CD4-positive, alpha-beta T cell treated with Interferon alpha-2 for 1 hour (primary cell): ENCODE measurements around the gene PCDHA8.
"Not testable (repeated sequence)": the region's sequence is repeated elsewhere in the genome, so short reads cannot be mapped to it uniquely, and the experiment has no call there.

Experiments
- DNase-seq, 2 donors: peaks; one replicate each; pipeline ENCODE4 v3.0.0-alpha.2; 2020 to 2022

PCDHA8 gene

DNA sequence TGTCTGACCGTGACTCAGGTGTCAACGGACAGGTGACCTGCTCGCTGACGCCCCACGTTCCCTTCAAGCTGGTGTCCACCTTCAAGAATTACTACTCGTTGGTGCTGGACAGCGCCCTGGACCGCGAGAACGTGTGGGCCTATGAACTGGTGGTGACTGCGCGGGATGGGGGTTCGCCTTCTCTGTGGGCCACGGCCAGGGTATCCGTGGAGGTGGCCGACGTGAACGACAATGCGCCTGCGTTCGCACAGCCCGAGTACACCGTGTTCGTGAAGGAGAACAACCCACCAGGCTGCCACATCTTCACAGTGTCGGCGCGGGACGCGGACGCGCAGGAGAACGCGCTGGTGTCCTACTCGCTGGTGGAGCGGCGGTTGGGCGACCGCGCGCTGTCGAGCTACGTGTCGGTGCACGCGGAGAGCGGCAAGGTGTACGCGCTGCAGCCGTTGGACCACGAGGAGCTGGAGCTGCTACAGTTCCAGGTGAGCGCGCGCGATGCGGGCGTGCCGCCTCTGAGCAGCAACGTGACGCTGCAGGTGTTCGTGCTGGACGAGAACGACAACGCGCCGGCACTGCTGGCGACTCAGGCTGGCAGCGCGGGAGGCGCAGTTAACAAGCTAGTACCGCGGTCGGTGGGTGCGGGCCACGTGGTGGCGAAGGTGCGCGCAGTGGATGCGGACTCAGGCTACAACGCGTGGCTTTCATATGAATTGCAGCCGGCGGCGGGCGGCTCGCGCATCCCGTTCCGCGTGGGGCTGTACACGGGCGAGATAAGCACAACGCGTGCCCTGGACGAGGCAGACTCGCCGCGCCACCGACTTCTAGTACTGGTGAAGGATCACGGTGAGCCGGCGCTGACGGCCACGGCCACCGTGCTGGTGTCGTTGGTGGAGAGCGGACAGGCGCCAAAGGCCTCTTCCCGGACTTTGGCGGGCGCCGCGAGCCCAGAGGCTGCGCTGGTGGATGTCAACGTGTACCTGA is 29.5 kb downstream of the PCDHA8 start:
- no peak for DNase-seq

DNA sequence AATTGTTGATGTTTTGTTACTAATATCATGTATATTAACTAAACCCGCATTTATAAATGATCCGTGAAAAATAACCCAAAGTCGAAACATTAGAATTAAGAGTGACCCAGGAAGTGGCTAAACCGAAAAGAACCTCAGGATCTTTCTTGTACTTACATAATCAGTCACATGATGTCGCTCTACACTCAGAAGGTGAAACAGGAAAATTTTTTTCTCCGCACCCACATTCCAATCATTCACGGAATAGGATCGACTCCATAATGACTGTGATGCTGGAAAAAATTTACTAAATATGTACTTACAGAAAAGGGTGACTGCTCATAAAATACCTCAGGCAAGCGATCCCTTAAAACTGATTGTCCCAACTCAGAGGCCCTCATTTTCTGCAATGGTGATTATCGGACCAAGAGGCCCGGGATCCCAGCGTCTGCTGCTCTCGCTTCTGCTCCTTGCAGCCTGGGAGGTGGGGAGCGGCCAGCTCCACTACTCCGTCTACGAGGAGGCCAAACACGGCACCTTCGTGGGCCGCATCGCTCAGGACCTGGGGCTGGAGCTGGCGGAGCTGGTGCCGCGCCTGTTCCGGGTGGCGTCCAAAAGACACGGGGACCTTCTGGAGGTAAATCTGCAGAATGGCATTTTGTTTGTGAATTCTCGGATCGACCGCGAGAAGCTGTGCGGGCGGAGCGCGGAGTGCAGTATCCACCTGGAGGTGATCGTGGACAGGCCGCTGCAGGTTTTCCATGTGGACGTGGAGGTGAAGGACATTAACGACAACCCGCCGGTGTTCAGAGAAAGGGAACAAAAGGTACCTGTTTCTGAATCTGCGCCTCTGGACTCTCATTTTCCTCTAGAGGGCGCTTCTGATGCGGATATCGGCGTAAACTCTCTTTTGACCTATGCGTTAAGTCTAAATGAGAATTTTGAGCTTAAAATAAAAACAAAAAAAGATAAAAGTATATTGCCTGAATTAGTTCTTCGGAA is 34.4 kb downstream of the PCDHA8 start, which contains the start of gene PCDHA12:
Gene PCDHA12 (plus strand): TSS at position 224 of the 981 bp plus-strand sequence. CDS start 165 bp downstream, at position 389.
- no peak for DNase-seq

DNA sequence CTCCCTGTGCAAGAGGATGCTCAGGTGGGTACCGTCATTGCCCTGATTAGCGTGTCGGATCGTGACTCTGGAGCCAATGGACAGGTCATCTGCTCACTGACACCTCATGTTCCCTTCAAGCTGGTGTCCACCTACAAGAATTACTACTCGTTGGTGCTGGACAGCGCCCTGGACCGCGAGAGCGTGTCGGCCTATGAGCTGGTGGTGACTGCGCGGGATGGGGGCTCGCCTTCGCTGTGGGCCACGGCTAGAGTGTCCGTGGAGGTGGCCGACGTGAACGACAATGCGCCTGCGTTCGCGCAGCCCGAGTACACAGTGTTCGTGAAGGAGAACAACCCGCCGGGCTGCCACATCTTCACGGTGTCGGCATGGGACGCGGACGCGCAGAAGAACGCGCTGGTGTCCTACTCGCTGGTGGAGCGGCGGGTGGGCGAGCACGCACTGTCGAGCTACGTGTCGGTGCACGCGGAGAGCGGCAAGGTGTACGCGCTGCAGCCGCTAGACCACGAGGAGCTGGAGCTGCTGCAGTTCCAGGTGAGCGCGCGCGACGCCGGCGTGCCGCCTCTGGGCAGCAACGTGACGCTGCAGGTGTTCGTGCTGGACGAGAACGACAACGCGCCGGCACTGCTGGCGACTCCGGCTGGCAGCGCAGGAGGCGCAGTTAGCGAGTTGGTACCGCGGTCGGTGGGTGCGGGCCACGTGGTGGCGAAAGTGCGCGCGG is 35.7 kb downstream of the PCDHA8 start:
- DNase-seq = not testable (repeated sequence)

DNA sequence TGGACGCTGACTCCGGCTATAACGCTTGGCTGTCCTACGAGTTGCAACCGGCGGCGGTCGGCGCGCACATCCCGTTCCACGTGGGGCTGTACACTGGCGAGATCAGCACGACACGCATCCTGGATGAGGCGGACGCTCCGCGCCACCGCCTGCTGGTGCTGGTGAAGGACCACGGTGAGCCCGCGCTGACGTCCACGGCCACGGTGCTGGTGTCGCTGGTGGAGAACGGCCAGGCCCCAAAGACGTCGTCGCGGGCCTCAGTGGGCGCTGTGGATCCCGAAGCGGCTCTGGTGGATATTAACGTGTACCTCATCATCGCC is 36.2 kb downstream of the PCDHA8 start:
- DNase-seq = no peak

DNA sequence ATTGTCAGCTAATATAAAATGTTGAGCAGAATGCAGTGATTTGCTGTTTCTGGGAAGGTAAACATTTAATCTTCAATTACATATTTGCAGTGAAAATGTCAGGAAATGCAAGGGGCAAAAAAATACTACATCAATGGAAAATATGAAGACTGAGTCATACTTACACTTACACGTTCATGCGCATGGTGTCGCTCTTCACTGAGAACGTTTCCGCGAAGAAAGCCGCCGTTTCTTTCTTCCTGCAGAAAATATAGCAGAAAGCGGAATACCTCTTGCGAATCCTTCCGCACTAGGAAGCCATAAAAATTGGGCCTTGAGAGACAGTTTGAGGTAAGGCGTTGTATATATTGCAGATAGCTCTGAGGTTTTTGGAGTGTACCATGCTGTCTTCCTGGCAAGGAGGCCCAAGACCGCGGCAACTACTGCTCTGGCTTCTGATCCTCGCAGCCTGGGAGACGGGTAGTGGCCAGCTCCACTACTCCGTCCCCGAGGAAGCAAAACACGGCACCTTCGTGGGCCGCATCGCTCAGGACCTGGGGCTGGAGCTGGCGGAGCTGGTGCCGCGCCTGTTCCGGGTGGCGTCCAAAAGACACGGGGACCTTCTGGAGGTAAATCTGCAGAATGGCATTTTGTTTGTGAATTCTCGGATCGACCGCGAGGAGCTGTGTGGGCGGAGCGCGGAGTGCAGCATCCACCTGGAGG is 41.1 kb downstream of the PCDHA8 start, which contains the start of gene PCDHA13:
Gene PCDHA13 (plus strand): TSS at position 236 of the 702 bp plus-strand sequence. CDS start 145 bp downstream, at position 381.
- DNase-seq = no peak

DNA sequence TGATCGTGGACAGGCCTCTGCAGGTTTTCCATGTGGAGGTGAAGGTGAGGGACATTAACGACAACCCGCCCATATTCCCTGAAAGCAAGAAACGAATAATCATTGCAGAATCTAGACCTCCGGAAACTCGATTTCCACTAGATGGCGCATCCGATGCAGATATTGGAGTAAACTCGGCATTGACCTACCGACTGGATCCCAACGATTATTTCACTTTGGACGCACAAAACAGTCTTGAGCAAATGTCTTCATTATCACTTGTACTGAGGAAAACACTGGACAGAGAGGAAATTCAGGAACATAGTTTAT is 41.6 kb downstream of the PCDHA8 start:
- no peak for DNase-seq

DNA sequence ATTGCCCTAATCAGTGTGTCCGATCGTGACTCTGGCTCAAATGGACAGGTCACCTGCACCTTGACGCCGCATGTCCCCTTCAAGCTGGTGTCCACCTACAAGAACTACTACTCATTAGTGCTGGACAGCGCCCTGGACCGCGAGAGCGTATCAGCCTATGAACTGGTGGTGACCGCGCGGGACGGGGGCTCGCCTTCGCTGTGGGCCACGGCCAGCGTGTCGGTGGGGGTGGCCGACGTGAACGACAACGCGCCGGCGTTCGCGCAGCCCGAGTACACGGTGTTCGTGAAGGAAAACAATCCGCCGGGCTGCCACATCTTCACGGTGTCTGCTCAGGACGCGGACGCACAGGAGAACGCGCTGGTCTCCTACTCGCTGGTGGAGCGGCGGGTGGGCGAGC is 42.4 kb downstream of the PCDHA8 start:
- DNase-seq = no peak

DNA sequence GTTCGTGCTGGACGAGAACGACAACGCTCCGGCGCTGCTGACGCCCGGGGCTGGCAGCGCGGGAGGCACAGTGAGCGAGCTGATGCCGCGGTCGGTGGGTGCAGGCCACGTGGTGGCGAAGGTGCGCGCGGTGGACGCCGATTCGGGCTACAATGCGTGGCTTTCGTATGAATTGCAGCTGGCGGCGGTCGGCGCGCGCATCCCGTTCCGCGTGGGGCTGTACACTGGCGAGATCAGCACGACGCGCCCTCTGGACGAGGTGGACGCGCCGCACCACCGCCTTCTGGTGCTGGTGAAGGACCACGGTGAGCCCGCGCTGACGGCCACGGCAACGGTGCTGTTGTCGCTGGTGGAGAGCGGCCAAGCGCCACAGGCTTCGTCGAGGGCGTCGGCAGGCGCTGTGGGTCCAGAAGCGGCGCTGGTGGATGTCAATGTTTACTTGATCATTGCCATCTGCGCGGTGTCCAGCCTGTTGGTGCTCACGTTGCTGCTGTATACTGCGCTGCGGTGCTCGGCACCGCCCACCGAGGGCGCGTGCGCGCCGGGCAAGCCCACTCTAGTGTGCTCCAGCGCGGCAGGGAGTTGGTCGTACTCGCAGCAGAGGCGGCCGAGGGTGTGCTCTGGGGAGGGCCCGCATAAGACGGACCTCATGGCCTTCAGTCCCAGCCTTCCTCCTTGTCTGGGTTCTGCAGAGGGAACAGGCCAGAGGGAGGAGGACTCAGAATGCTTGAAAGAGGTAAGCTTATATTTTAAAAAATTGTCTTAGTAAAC is 43.1 kb downstream of the PCDHA8 start:
- no peak for DNase-seq
